ENCODE results near the gene NFYA. TPM values are rescaled to one million over a fixed set of nuclear protein-coding genes. Genes with fewer than 3 reads are reported as not detected.

The NFYA gene
- total and polyA plus RNA-seq, 2 donors (not counting 1 experiment from before 2014, with no cell fraction given): 23.3 to 44.3 TPM

DNA sequence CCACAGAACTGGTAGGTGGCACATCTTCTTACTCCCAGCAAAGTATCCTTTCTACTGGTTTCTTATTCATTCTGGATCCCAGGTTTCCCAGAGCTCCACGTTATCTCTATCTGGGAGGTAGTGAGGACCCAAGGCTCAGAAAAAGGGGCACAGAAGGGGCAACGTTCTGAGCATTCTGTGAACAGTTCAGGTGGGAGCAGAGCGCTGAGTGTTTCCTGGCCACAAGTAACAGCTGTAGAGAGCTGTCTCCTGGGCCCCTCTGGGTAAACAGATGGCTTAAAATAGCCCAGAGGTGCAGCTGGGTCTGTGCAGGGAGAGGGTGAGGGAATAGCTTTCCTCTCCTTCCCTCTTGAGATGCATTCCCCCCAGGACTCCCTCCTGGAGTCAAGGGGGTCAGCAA, 17.6 kb upstream of the NFYA start:
- CTCF ChIA-PET: interaction anchor here (1.1 to 5.2 kb wide), 6 partner anchors 9 to 27 kb away, joined by 3 to 25 read pairs (median 7); no protein-coding TSS in a partner anchor
- no peak for ATAC-seq (ENCODE audit: low read depth)
- POLR2A ChIA-PET: no interaction called here

GRCh38 chr6:41056768-41057490, 15.8 kb upstream of the NFYA start:
- ATAC-seq (ENCODE audit: low read depth) (no peak), DNase-seq (no peak)
- intact Hi-C loops (cut with micrococcal nuclease): no loop called here
- Mint-ChIP-seq H3K9me3 (ENCODE audit: insufficient read depth) (no peaks in the 10 kb centered on the region), H3K27me3 (no peaks in the 10 kb centered on the region), H3K4me1 (peaks cover 11% of the 10 kb centered on the region), H3K4me3 (no peak overlapping the region), H3K27ac (no peak overlapping the region)
- ChIA-PET POLR2A (interaction anchor here (0.6 kb wide), 1 partner anchor 66 kb away, joined by 3 read pairs; no protein-coding TSS in a partner anchor), CTCF (interaction anchor here (1.3 to 5.2 kb wide), 5 partner anchors 9 to 28 kb away, joined by 4 to 25 read pairs (median 9); partner anchors contain the start of gene UNC5CL)
- no peak for TF ChIP-seq EZH2 (IDR thresholded peaks at IDR 0.05; ENCODE audit: borderline replicate concordance, insufficient read depth, low read depth, low read length, poor library complexity, severe bottlenecking)
- TF ChIP-seq, protein P1, sequence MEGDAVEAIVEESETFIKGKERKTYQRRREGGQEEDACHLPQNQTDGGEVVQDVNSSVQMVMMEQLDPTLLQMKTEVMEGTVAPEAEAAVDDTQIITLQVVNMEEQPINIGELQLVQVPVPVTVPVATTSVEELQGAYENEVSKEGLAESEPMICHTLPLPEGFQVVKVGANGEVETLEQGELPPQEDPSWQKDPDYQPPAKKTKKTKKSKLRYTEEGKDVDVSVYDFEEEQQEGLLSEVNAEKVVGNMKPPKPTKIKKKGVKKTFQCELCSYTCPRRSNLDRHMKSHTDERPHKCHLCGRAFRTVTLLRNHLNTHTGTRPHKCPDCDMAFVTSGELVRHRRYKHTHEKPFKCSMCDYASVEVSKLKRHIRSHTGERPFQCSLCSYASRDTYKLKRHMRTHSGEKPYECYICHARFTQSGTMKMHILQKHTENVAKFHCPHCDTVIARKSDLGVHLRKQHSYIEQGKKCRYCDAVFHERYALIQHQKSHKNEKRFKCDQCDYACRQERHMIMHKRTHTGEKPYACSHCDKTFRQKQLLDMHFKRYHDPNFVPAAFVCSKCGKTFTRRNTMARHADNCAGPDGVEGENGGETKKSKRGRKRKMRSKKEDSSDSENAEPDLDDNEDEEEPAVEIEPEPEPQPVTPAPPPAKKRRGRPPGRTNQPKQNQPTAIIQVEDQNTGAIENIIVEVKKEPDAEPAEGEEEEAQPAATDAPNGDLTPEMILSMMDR (IDR thresholded peaks at IDR 0.05): no peak
- Histone ChIP-seq H3K9ac (ENCODE audit: low read length) (no peak overlapping the region), H3K4me3 (ENCODE audit: control extremely low read depth in 1 of 5, extremely low read depth in 1 of 5, insufficient read depth in 1 of 5, low read depth in 2 of 5, low read length in 4 of 5) (no peak overlapping the region), H3K79me2 (ENCODE audit: control insufficient read depth, insufficient read depth, low read length) (no peaks in the 10 kb centered on the region), H3K27me3 (replicated peaks in 1 of 4; ENCODE audit: control extremely low read depth in 1 of 4, control insufficient read depth in 3 of 4, insufficient read depth in 4 of 4, low read length in 3 of 4) (no peaks in the 10 kb centered on the region), H3K36me3 (replicated peaks in 1 of 2; ENCODE audit: control extremely low read depth in 1 of 2, control insufficient read depth in 1 of 2, extremely low read depth in 1 of 2, insufficient read depth in 2 of 2, low read length in 1 of 2) (peaks cover 0 to 19% of the 10 kb centered on the region in 2 experiments), H3K27ac (ENCODE audit: low read length in 2 of 2) (no peak overlapping the region), H3K9me3 (ENCODE audit: control extremely low read depth in 1 of 3, control insufficient read depth in 2 of 3, insufficient read depth in 1 of 3, low read length in 2 of 3) (no peaks in the 10 kb centered on the region), H4K20me1 (ENCODE audit: control insufficient read depth, insufficient read depth, low read length, poor library complexity, severe bottlenecking) (no peaks in the 10 kb centered on the region), H3K4me2 (replicated peaks; ENCODE audit: low read depth, low read length, poor library complexity, severe bottlenecking) (no peak overlapping the region), H3K4me1 (ENCODE audit: control insufficient read depth in 2 of 2, insufficient read depth in 2 of 2, low read length in 2 of 2) (peaks cover 8 to 13% of the 10 kb centered on the region in 2 donors), H2AFZ (ENCODE audit: insufficient read depth, low read depth, low read length, poor library complexity, severe bottlenecking) (no peak overlapping the region)
- WGBS (ENCODE audit: insufficient coverage): 97% methylated on average over 5 of the region's 6 CpGs

More for the DNA sequence above, 17.6 kb upstream of the NFYA start:
- WGBS (ENCODE audit: insufficient coverage): 20% methylated on average over 3 of the region's 3 CpGs
- H3K9me3 Mint-ChIP-seq (ENCODE audit: insufficient read depth): no peaks in the 10 kb centered on the region
- Histone ChIP-seq H2AFZ (ENCODE audit: insufficient read depth, low read depth, low read length, poor library complexity, severe bottlenecking) (no peak overlapping the region), H3K4me1 (ENCODE audit: control insufficient read depth in 2 of 2, insufficient read depth in 2 of 2, low read length in 2 of 2) (peaks cover 16 to 20% of the 10 kb centered on the region in 2 donors), H3K27me3 (replicated peaks in 1 of 4; ENCODE audit: control extremely low read depth in 1 of 4, control insufficient read depth in 3 of 4, insufficient read depth in 4 of 4, low read length in 3 of 4) (no peaks in the 10 kb centered on the region), H4K20me1 (ENCODE audit: control insufficient read depth, insufficient read depth, low read length, poor library complexity, severe bottlenecking) (no peaks in the 10 kb centered on the region), H3K4me3 (ENCODE audit: control extremely low read depth in 1 of 5, extremely low read depth in 1 of 5, insufficient read depth in 1 of 5, low read depth in 2 of 5, low read length in 4 of 5) (no peak overlapping the region), H3K27ac (ENCODE audit: low read length in 2 of 2) (no peak overlapping the region), H3K36me3 (replicated peaks in 1 of 2; ENCODE audit: control extremely low read depth in 1 of 2, control insufficient read depth in 1 of 2, extremely low read depth in 1 of 2, insufficient read depth in 2 of 2, low read length in 1 of 2) (peaks cover 0 to 6% of the 10 kb centered on the region in 2 experiments), H3K4me2 (replicated peaks; ENCODE audit: low read depth, low read length, poor library complexity, severe bottlenecking) (no peak overlapping the region), H3K9me3 (ENCODE audit: control extremely low read depth in 1 of 3, control insufficient read depth in 2 of 3, insufficient read depth in 1 of 3, low read length in 2 of 3) (no peaks in the 10 kb centered on the region), H3K9ac (ENCODE audit: low read length) (no peak overlapping the region), H3K79me2 (ENCODE audit: control insufficient read depth, insufficient read depth, low read length) (no peaks in the 10 kb centered on the region)
- intact Hi-C loops (cut with micrococcal nuclease): no loop called here
- no peak for DNase-seq
- peaks cover 21% of the 10 kb centered on the region for H3K4me1 Mint-ChIP-seq
- no peaks in the 10 kb centered on the region for H3K27me3 Mint-ChIP-seq
- no peak overlapping the region for H3K4me3 Mint-ChIP-seq
- no peak overlapping the region for H3K27ac Mint-ChIP-seq
- TF ChIP-seq, protein P1 (IDR thresholded peaks at IDR 0.05): no peak
- TF ChIP-seq EZH2 (IDR thresholded peaks at IDR 0.05; ENCODE audit: borderline replicate concordance, insufficient read depth, low read depth, low read length, poor library complexity, severe bottlenecking): no peak
